ENCODE data around the gene DNAH7.
"Not testable (repeated sequence)": the region's sequence is repeated elsewhere in the genome, so short reads cannot be mapped to it uniquely, and the experiment has no call there.

The DNAH7 gene

GRCh38 chr2:195959341-195959740 lies 109.3 kb downstream of the DNAH7 start:
- DNase-seq = no peak

- DNase-seq = no peak
These were observed 111.9 kb downstream of the DNAH7 start for GRCh38 chr2:195956725-195957124.

DNA sequence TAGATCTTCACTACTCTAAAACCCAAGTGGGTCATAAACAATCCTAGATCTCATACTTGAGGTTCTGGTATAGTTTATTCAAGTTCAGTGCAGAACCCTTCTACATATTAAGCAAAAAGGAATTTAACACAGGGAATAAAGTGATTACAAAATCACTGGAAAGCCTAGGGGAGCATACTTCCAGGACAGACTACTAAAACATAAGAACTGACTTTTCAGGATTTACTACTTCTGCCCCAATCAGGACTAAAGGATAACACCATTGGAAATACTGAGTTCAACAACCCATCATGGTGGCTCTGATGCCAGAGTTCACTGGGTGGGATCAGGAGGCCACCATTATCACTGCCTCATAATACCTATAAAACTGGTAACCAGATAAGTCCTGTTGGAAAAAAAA lies 123.6 kb downstream of the DNAH7 start:
- no peak for DNase-seq

DNA sequence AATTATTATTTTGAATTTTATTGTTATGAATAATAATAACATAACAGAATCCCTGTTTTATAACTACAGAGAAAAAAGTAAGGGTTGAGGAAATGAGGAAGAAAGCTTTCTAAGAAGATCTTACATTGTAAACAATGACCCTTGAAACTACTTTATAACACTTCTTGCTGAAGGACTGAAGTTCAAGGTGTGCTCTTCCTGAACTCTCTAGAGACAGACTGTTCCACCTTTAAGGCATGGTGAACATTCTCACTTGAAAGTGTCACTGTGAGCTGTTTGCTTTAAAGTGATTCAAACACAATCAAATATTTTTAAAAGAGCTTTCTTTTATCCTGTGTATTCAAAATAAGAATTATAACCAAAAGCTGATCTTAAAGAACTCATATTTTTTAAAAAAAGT lies 131.5 kb downstream of the DNAH7 start:
- DNase-seq = no peak

GRCh38 chr2:195934484-195934883 lies 134.2 kb downstream of the DNAH7 start:
- no peak for DNase-seq

GRCh38 chr2:195929531-195929930 lies 139.1 kb downstream of the DNAH7 start:
- no peak for DNase-seq

DNA sequence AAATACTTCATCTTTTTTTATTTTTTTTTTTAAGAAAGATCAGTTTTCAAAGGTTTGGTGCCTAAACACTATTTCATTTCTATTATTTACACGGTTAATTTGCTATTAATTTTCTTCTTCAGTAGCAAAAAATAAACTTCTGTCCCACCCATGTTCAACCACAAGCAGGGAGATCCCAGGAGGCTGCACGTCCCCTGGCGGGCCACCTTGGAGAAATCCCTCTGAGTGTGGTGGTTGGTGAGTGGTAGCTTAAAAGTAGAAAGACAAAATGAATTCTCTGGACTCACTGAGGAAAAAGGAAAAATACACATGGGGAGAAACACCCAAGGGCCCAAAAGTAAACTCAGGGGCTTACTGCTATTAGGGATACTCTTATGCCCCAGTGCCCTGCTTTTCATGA lies 143.5 kb downstream of the DNAH7 start:
- DNase-seq = no peak

DNA sequence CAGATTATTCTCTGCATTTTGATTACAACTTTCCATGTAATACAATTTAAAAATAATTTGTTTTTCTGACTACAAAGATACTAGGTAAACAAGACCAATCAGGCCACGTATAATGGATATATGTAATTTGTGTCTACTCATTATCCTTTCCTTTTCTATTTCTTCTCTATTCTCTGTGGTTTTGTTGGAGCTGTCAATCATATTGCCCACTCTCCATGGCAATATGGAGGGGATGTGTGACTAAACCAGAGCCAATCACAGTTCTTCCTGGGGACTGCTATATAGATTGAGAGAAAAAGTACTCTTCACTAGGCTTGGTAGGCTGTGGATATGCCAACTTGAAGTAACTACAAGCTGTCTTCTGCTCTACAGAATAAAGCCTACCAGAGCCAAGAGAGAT lies 144.7 kb downstream of the DNAH7 start:
- no peak for DNase-seq

DNA sequence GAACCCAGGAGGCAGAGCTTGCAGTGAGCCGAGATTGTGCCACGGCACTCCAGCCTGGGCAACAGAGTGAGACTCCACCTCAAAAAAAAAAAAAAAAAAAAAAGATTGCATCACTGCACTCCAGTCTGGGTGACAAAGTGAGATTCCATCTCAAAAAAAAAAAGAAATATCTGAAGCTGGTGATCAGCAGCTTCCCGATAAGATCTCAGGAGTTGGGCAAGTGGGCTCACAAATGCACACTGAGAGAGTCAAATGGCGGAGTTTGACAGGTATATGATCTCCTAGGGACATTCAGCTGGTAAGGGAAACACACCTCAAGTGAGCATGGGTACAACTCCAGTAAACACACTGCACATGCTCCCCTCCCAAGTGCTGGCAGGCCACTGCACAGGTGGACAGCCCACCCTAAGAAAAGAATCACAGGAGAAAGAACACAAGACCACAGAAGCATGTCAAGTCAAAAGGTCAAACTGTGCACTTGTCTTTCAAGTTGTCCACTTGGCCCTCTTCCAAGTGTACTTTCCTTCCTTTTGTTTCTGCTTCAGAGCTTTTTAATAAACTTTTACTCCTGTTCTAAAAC lies 151.5 kb downstream of the DNAH7 start:
- DNase-seq = not testable (repeated sequence)

GRCh38 chr2:195912079-195912478 lies 156.6 kb downstream of the DNAH7 start:
- no peak for DNase-seq

GRCh38 chr2:195910570-195910969 lies 158.1 kb downstream of the DNAH7 start:
- no peak for DNase-seq

DNA sequence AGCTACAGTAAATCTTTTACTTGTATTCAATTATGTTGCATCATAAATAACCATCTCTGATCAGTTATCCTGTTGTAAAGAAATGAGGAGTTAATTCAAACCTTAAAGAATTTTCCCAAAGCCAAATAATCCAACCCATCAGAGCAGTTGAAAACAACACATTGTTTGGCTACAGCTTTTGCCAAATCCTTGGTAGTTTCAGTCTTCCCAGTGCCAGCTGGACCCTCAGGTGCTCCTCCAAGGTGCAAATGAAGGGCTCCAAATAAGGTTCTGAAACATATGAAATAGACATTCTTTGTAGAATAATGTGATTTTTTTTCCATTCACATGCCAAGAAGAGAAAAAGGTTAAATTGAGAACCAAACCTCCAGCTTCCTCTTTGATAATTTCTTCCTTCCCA lies 158.7 kb downstream of the DNAH7 start:
- DNase-seq = no peak

DNA sequence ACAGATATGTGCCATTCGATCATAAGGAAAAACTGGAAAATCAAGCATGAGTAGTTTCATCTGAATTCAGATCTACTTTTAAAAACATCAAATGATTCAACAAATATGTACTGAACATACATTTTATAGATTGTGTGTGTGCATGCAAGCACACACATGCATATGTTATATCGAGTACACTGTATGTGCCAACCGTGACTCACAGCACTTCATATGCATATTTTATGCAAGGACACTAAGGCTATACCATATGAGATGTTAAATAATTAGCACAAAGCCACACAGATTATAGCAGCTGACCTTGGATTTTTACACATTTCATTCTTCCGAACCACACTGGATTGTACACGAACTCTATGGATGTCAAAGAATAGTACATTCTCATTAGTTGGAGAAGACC lies 161.2 kb downstream of the DNAH7 start:
- no peak for DNase-seq

- no peak for DNase-seq
These were observed 164.7 kb downstream of the DNAH7 start for GRCh38 chr2:195903956-195904355.

- DNase-seq = no peak
These were observed 165.8 kb downstream of the DNAH7 start for GRCh38 chr2:195902857-195903256.

GRCh38 chr2:195899226-195899625 lies 169.4 kb downstream of the DNAH7 start:
- DNase-seq = no peak

DNA sequence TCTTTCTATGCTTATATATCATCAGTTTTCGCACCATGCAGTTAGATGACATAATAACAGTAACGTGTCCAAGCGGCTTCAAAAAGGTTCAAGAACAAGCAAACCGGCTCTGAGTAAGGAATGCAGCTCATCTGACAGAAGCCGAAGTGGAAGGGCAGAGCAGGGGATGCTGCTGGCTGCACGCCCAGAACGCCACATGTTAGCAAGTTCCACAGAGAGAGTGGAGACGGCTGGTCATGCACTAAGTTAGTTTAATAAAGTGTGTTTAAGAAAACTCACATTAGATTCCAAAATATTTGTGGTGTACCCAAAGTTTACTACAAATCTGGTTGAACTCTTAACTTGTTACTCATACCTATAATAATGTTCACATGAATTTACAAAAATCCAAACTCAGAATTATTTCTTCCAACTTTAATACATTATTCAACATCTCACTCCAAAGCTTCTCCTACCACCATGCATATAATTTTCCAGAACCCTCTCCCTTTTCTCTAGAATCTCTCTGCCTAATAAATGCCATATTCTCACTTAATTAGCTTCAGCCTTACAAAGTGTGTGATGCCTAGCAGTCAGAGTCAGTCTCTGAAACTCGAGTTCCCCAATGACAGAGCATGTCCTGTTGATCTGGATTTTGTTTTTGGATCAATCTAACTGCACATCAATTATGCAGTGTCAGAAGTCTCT lies 170.0 kb downstream of the DNAH7 start:
- no peak for DNase-seq

DNA sequence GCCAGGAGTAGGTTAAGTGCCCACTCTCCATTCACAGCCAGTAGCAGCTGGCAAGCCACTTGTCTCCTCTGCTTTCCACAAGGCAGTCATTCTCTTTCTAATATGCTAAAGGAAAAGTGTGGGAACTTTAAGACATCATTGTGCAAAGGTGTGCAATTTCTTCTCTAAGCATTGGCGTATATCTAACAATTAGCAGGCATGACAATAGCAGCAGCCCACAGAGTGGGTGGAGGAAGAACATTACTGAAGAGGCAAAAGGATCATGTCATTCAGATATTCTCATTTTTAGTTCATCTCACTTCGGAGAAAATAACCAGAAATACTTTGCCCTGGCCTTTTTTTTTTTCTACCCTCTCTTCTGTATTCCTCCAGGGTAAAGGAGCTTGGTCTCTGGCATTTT lies 177.6 kb downstream of the DNAH7 start:
- DNase-seq = no peak

- no peak for DNase-seq
These were observed 189.5 kb downstream of the DNAH7 start for GRCh38 chr2:195879153-195879552.

- DNase-seq = no peak
These were observed 197.3 kb downstream of the DNAH7 start for GRCh38 chr2:195871326-195871725.

DNA sequence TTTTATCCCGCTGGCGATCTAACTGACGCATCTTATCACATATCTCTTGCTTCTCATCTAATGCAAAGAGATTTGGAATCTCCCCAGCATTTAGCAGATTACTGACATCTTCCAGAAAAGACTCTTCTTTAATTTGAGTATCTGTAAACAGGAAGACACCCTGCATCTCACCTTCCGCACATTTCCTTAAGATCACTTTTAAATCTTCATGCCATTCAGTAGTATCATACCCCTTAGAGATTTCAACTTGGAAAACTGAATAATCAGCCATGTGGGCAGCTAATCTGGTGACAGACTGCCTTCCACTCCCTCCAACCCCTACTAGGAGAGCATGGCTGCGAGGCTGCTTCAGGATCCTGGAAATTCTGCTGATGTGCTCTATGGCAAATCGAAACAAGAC lies 204.3 kb downstream of the DNAH7 start:
- DNase-seq = no peak

DNA sequence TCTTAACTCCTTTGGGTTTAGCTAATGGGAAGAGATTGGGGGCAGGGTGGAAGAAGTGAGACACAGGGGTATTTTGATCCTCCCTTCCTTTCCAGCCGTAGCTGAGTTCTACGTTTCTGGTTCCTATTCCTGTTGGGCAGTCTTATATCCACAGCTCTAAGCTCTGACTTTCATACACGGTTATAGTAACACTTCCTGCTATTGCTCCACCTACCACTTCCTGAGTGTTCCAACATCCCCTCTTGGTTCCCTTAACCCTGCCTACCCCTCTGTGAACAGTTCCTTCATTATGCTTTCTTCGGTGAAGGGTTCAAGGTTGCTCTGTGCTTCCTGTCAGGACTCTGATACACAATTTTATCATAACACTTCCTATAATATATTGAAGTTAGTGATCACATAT lies 205.1 kb downstream of the DNAH7 start:
- DNase-seq = no peak

- DNase-seq = no peak
These were observed 205.5 kb downstream of the DNAH7 start for GRCh38 chr2:195863121-195863520.

- no peak for DNase-seq
These were observed 206.8 kb downstream of the DNAH7 start for GRCh38 chr2:195861821-195862220.

DNA sequence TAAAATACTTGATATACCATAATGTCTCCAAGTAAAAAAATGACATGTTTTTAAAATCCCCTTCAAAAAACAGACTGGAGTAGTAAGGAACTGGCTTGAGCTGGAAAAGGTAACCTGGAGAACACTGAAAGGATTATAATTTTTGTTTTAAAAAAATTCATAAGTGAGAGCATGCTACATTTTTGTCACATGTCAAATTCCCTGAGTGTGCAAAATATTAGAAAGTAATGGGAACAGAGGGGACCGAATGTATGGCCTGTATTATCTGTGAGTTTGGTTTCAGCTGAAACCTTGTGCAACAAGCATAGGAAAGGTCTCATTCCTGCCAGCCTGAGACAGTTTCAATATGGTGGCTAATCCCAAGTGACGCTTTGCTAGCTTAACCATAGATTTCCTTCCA lies 209.1 kb downstream of the DNAH7 start:
- no peak for DNase-seq
